ENCODE results near the gene LARGE1.

DNA sequence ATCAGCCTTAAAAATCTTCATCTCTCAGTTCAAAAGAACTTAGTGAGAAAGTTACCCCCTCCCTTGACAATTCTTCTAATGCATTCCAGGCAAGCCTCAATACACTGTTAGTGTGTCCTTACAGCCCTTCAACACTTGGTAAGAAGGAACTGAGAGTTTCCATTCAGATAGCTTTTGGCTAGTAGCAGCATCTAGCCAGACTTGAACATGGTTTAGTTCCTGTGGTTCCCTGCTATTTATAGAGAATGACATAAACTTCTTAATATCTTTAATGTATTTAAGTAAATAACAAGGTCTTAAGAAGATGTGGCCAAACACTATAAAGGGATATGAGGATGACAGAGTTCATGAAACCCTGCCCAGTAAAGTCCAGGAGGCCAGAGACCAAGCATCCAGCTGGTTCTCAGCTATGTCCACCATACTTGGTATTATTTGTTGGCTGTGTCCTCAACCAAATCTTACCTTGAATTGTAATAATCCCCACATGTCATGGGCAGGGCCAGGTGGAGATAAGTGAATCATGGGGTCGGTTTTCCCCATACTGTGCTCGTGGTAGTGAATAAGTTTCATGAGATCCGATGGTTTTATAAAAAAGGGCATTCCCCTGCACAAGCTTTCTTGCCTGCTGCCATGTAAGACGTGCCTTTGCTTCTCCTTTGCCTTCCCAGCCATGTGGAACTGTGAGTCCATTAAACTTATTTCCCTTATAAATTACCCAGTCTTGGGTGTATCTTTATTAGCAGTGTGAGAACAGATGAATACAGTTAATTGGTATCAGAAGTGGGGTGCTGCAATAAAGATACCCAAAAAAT, 132.4 kb downstream of the LARGE1 start:
- TF ChIP-seq RAD21 (IDR thresholded peaks at IDR 0.05; ENCODE audit: low read depth) (no peak), YY1 (IDR thresholded peaks at IDR 0.05; ENCODE audit: low read depth) (no peak), TCF12 (IDR thresholded peaks at IDR 0.05; ENCODE audit: low read depth) (no peak), TEAD4 (IDR thresholded peaks at IDR 0.05) (no peak), EP300 (IDR thresholded peaks at IDR 0.05; ENCODE audit: borderline replicate concordance) (no peak)
- TF ChIP-seq, protein P1, sequence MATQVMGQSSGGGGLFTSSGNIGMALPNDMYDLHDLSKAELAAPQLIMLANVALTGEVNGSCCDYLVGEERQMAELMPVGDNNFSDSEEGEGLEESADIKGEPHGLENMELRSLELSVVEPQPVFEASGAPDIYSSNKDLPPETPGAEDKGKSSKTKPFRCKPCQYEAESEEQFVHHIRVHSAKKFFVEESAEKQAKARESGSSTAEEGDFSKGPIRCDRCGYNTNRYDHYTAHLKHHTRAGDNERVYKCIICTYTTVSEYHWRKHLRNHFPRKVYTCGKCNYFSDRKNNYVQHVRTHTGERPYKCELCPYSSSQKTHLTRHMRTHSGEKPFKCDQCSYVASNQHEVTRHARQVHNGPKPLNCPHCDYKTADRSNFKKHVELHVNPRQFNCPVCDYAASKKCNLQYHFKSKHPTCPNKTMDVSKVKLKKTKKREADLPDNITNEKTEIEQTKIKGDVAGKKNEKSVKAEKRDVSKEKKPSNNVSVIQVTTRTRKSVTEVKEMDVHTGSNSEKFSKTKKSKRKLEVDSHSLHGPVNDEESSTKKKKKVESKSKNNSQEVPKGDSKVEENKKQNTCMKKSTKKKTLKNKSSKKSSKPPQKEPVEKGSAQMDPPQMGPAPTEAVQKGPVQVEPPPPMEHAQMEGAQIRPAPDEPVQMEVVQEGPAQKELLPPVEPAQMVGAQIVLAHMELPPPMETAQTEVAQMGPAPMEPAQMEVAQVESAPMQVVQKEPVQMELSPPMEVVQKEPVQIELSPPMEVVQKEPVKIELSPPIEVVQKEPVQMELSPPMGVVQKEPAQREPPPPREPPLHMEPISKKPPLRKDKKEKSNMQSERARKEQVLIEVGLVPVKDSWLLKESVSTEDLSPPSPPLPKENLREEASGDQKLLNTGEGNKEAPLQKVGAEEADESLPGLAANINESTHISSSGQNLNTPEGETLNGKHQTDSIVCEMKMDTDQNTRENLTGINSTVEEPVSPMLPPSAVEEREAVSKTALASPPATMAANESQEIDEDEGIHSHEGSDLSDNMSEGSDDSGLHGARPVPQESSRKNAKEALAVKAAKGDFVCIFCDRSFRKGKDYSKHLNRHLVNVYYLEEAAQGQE (IDR thresholded peaks at IDR 0.05; ENCODE audit: low read depth): no peak
